Measurements from ENCODE around the gene TBL2. TPM values are rescaled to one million over a fixed set of nuclear protein-coding genes. Genes with fewer than 3 reads are reported as not detected.

TBL2 gene
- total and polyA plus RNA-seq, 10 of the 15 experiments (the other 5 are each of a cell fraction or from before 2014, with no cell fraction given): 1.1 to 49.7 (median 26.7) TPM

GRCh38 chr7:73578342-73579128, at the start of gene TBL2 (continued):
- TF ChIP-seq, protein P1, sequence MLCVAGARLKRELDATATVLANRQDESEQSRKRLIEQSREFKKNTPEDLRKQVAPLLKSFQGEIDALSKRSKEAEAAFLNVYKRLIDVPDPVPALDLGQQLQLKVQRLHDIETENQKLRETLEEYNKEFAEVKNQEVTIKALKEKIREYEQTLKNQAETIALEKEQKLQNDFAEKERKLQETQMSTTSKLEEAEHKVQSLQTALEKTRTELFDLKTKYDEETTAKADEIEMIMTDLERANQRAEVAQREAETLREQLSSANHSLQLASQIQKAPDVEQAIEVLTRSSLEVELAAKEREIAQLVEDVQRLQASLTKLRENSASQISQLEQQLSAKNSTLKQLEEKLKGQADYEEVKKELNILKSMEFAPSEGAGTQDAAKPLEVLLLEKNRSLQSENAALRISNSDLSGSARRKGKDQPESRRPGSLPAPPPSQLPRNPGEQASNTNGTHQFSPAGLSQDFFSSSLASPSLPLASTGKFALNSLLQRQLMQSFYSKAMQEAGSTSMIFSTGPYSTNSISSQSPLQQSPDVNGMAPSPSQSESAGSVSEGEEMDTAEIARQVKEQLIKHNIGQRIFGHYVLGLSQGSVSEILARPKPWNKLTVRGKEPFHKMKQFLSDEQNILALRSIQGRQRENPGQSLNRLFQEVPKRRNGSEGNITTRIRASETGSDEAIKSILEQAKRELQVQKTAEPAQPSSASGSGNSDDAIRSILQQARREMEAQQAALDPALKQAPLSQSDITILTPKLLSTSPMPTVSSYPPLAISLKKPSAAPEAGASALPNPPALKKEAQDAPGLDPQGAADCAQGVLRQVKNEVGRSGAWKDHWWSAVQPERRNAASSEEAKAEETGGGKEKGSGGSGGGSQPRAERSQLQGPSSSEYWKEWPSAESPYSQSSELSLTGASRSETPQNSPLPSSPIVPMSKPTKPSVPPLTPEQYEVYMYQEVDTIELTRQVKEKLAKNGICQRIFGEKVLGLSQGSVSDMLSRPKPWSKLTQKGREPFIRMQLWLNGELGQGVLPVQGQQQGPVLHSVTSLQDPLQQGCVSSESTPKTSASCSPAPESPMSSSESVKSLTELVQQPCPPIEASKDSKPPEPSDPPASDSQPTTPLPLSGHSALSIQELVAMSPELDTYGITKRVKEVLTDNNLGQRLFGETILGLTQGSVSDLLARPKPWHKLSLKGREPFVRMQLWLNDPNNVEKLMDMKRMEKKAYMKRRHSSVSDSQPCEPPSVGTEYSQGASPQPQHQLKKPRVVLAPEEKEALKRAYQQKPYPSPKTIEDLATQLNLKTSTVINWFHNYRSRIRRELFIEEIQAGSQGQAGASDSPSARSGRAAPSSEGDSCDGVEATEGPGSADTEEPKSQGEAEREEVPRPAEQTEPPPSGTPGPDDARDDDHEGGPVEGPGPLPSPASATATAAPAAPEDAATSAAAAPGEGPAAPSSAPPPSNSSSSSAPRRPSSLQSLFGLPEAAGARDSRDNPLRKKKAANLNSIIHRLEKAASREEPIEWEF (IDR thresholded peaks at IDR 0.05; ENCODE audit: insufficient replicate concordance, low read depth, low read length): no peak
- TF ChIP-seq DPF2 (IDR thresholded peaks at IDR 0.05): peak; percentile 76
- TF ChIP-seq TARDBP (IDR thresholded peaks at IDR 0.05; ENCODE audit: borderline replicate concordance): no peak
- TF ChIP-seq ZNF24 (IDR thresholded peaks at IDR 0.05): no peak
- TF ChIP-seq KAT2A (conservative IDR thresholded peaks at IDR 0.05; ENCODE audit: control insufficient read depth, low read depth, low read length): no peak
- TF ChIP-seq ZZZ3 (IDR thresholded peaks at IDR 0.05; ENCODE audit: control insufficient read depth, insufficient read length, low read depth): no peak
- TF ChIP-seq MXI1 (IDR thresholded peaks at IDR 0.05; ENCODE audit: low read depth, low read length): peak; percentile 59
- no peak for TF ChIP-seq BMI1 (IDR thresholded peaks at IDR 0.05; ENCODE audit: borderline replicate concordance)
- TF ChIP-seq SUPT20H (IDR thresholded peaks at IDR 0.05; ENCODE audit: borderline replicate concordance, control insufficient read depth, low read depth, low read length): no peak
- TF ChIP-seq FOS (IDR thresholded peaks at IDR 0.05; ENCODE audit: borderline replicate concordance, extremely low read depth, insufficient read length): no peak
- peak; percentile 94 for TF ChIP-seq TAF1 (IDR thresholded peaks at IDR 0.05; ENCODE audit: borderline replicate concordance, low read depth, low read length)
- TF ChIP-seq, protein P2, sequence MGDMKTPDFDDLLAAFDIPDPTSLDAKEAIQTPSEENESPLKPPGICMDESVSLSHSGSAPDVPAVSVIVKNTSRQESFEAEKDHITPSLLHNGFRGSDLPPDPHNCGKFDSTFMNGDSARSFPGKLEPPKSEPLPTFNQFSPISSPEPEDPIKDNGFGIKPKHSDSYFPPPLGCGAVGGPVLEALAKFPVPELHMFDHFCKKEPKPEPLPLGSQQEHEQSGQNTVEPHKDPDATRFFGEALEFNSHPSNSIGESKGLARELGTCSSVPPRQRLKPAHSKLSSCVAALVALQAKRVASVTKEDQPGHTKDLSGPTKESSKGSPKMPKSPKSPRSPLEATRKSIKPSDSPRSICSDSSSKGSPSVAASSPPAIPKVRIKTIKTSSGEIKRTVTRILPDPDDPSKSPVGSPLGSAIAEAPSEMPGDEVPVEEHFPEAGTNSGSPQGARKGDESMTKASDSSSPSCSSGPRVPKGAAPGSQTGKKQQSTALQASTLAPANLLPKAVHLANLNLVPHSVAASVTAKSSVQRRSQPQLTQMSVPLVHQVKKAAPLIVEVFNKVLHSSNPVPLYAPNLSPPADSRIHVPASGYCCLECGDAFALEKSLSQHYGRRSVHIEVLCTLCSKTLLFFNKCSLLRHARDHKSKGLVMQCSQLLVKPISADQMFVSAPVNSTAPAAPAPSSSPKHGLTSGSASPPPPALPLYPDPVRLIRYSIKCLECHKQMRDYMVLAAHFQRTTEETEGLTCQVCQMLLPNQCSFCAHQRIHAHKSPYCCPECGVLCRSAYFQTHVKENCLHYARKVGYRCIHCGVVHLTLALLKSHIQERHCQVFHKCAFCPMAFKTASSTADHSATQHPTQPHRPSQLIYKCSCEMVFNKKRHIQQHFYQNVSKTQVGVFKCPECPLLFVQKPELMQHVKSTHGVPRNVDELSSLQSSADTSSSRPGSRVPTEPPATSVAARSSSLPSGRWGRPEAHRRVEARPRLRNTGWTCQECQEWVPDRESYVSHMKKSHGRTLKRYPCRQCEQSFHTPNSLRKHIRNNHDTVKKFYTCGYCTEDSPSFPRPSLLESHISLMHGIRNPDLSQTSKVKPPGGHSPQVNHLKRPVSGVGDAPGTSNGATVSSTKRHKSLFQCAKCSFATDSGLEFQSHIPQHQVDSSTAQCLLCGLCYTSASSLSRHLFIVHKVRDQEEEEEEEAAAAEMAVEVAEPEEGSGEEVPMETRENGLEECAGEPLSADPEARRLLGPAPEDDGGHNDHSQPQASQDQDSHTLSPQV (IDR thresholded peaks at IDR 0.05): no peak; the same call in 1 of the 2 replicates
- TF ChIP-seq MYC (IDR thresholded peaks at IDR 0.05; ENCODE audit: insufficient read depth, insufficient read length, insufficient replicate concordance, low read length, severe bottlenecking): peak; percentile 81
- no peak for TF ChIP-seq TCF12 (IDR thresholded peaks at IDR 0.05; ENCODE audit: low read depth, low read length)
- TF ChIP-seq PAX8 (IDR thresholded peaks at IDR 0.05): no peak
- TF ChIP-seq EGR1 (IDR thresholded peaks at IDR 0.05; ENCODE audit: borderline replicate concordance in 1 of 2, low read depth in 2 of 2, low read length in 2 of 2): peak; percentile 28 to 51; a peak in 2 of 3 replicates
- TF ChIP-seq CBFB (IDR thresholded peaks at IDR 0.05; ENCODE audit: low read depth): no peak
- no peak for TF ChIP-seq CEBPB (IDR thresholded peaks at IDR 0.05; ENCODE audit: borderline replicate concordance in 1 of 2, low read depth in 2 of 2, low read length in 2 of 2)
- no peak for TF ChIP-seq BRCA1 (IDR thresholded peaks at IDR 0.05; ENCODE audit: low read depth, low read length)
- TF ChIP-seq JUND (IDR thresholded peaks at IDR 0.05; ENCODE audit: low read depth, low read length): no peak; the same call in 1 of the 2 replicates
- peak; percentile 73 for TF ChIP-seq HDGF (IDR thresholded peaks at IDR 0.05)
- no peak for TF ChIP-seq ATF7 (IDR thresholded peaks at IDR 0.05; ENCODE audit: low read depth)

Data from GM12878 (cell line).